ENCODE measurements around the gene SIL1.

- TF ChIP-seq CTCF (IDR thresholded peaks at IDR 0.05; ENCODE audit: low read length): no peak
- TF ChIP-seq EZH2 (IDR thresholded peaks at IDR 0.05; ENCODE audit: borderline replicate concordance, low read length): no peak
Measured at GRCh38 chr5:139082813-139083498, 115.2 kb downstream of the SIL1 start.

All from OCI-LY1 (cell line).